HepG2 (cell line): ENCODE measurements around the gene ASTN2. TPM values are rescaled to one million over a fixed set of nuclear protein-coding genes. Genes with fewer than 3 reads are reported as not detected.

Source experiments
- ELF4 ChIP-seq: sonication (generic); formaldehyde crosslinking; IDR thresholded peaks from 2 replicates; pipeline ENCODE4 v1.5.0; 2020; ENCODE audit warnings: missing genetic modification reagents, mild to moderate bottlenecking, moderate library complexity, borderline replicate concordance
- FOXK1 ChIP-seq: sonication (generic); formaldehyde crosslinking; IDR thresholded peaks from 2 replicates; pipeline ENCODE4 v1.4.0; 2020; ENCODE audit warnings: low read depth, missing genetic modification reagents, borderline replicate concordance
- HMG20B ChIP-seq: conservative IDR thresholded peaks from 2 replicates; pipeline ENCODE4 v1.6.1; 2016; ENCODE audit warnings: missing genetic modification reagents, missing compliant biosample characterization
- KAT2B ChIP-seq: fragments of 150-350 bp; IDR thresholded peaks from 2 replicates; pipeline ENCODE4 v1.6.1; 2014; ENCODE audit warnings: low read depth, low read length, borderline replicate concordance
- ZNF543 ChIP-seq: sonication (generic); formaldehyde crosslinking; IDR thresholded peaks from 2 replicates; pipeline ENCODE4 v1.4.0; 2020; ENCODE audit warnings: mild to moderate bottlenecking, missing genetic modification reagents
- polyA plus RNA-seq, 8 experiments: library from polyadenylated mRNA; depleted of rRNA in 3 of 8; stranded (reverse) in 7 of 8; unstranded in 1 of 8; fragments of >200 nt; fragmentation: Illumina TruSeq in 4 of 8; extraction: Trizol in 4 of 8; gene quantifications; 2 replicates each; pipeline versions ENCODE4 v1.2.1 to v1.2.3, GENCODE V29; 2011 to 2016; ENCODE audit warnings: low read depth in 4 of 8, missing spikeins in 1 of 8, mixed read lengths in 1 of 8; ENCODE audit not compliant: insufficient read depth in 1 of 8
- total RNA-seq, 5 experiments: library from RNA; depleted of rRNA; stranded (reverse); fragments of >200 nt; fragmentation: Illumina TruSeq; extraction: Trizol; gene quantifications; 2 replicates each; pipeline ENCODE4 v1.2.3, GENCODE V29; 2016; ENCODE audit warnings: low read depth in 1 of 5
- TF ChIP-seq, protein P1 (sequence below): sonication (generic); formaldehyde crosslinking; IDR thresholded peaks from 2 replicates; pipeline ENCODE4 v1.9.0; 2021; ENCODE audit warnings: missing genetic modification reagents, borderline replicate concordance
- TF ChIP-seq, protein P2 (sequence below): sonication (generic); formaldehyde crosslinking; IDR thresholded peaks from 2 replicates; pipeline ENCODE4 v1.4.0; 2020; ENCODE audit warnings: missing genetic modification reagents

ASTN2 gene
- total and polyA plus RNA-seq, 2 of the 13 experiments (the other 11 are each of a cell fraction or from before 2014, with no cell fraction given): 5.2 to 13.5 TPM

DNA sequence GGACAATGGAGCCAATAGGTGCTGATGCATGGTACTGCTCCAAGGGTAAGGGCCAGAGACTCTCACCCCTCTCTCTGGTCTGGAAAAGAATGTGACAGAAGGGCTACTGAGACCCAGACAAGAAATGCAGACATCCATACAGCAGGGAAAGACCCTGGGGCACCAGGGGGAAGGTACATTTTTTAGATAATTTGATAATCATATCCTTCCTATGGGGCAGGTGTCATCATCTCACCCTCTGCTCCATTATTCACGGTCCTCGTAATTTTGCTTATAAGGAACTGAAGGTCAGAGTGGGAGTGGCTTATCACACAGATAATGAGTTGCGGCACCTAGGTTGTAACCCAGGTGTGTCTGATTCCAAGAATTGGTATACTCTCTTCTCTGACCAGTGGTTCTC, 637.7 kb downstream of the ASTN2 start (continued):
- no peak for TF ChIP-seq FOXK1 (CRISPR knock-in tag)
- TF ChIP-seq ZNF543: no peak
- no peak for TF ChIP-seq HMG20B (CRISPR knock-in tag)
- TF ChIP-seq, protein P1, sequence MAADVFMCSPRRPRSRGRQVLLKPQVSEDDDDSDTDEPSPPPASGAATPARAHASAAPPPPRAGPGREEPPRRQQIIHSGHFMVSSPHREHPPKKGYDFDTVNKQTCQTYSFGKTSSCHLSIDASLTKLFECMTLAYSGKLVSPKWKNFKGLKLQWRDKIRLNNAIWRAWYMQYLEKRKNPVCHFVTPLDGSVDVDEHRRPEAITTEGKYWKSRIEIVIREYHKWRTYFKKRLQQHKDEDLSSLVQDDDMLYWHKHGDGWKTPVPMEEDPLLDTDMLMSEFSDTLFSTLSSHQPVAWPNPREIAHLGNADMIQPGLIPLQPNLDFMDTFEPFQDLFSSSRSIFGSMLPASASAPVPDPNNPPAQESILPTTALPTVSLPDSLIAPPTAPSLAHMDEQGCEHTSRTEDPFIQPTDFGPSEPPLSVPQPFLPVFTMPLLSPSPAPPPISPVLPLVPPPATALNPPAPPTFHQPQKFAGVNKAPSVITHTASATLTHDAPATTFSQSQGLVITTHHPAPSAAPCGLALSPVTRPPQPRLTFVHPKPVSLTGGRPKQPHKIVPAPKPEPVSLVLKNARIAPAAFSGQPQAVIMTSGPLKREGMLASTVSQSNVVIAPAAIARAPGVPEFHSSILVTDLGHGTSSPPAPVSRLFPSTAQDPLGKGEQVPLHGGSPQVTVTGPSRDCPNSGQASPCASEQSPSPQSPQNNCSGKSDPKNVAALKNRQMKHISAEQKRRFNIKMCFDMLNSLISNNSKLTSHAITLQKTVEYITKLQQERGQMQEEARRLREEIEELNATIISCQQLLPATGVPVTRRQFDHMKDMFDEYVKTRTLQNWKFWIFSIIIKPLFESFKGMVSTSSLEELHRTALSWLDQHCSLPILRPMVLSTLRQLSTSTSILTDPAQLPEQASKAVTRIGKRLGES (CRISPR knock-in tag): no peak
- no peak for TF ChIP-seq KAT2B
- TF ChIP-seq, protein P2, sequence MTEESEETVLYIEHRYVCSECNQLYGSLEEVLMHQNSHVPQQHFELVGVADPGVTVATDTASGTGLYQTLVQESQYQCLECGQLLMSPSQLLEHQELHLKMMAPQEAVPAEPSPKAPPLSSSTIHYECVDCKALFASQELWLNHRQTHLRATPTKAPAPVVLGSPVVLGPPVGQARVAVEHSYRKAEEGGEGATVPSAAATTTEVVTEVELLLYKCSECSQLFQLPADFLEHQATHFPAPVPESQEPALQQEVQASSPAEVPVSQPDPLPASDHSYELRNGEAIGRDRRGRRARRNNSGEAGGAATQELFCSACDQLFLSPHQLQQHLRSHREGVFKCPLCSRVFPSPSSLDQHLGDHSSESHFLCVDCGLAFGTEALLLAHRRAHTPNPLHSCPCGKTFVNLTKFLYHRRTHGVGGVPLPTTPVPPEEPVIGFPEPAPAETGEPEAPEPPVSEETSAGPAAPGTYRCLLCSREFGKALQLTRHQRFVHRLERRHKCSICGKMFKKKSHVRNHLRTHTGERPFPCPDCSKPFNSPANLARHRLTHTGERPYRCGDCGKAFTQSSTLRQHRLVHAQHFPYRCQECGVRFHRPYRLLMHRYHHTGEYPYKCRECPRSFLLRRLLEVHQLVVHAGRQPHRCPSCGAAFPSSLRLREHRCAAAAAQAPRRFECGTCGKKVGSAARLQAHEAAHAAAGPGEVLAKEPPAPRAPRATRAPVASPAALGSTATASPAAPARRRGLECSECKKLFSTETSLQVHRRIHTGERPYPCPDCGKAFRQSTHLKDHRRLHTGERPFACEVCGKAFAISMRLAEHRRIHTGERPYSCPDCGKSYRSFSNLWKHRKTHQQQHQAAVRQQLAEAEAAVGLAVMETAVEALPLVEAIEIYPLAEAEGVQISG (CRISPR knock-in tag): no peak
- TF ChIP-seq ELF4: no peak
- TF ChIP-seq, all 625 proteins: peak for 0
